Neural crest cell (in vitro differentiated cells): Measurements from ENCODE around the gene EDARADD. TPM values are rescaled to one million over a fixed set of nuclear protein-coding genes. Genes with fewer than 3 reads are reported as not detected.
A peak's percentile ranks its signal among the peaks of the same experiment; 100 is the strongest.

Experiments used
- DNase-seq: peaks from one replicate; pipeline ENCODE4 v3.0.0; 2021; ENCODE audit warnings: low read depth, mixed read lengths, low spot score
- H3K27ac Mint-ChIP-seq: one replicate; pipeline ENCODE4 v1.8.0; 2021; ENCODE audit warnings: mild to moderate bottlenecking, mixed read lengths; ENCODE audit not compliant: unreplicated experiment
- H3K27me3 Mint-ChIP-seq: 2 replicates; pipeline ENCODE4 v1.8.0; 2021; ENCODE audit warnings: low read depth, mild to moderate bottlenecking, mixed read lengths
- H3K36me3 Mint-ChIP-seq: 2 replicates; pipeline ENCODE4 v1.8.0; 2021; ENCODE audit warnings: low read depth, mild to moderate bottlenecking, mixed read lengths
- H3K4me1 Mint-ChIP-seq: 2 replicates; pipeline ENCODE4 v1.8.0; 2021; ENCODE audit warnings: mixed read lengths
- H3K4me3 Mint-ChIP-seq: one replicate; pipeline ENCODE4 v1.8.0; 2021; ENCODE audit warnings: mild to moderate bottlenecking, mixed read lengths
- H3K9me3 Mint-ChIP-seq: 2 replicates; pipeline ENCODE4 v1.8.0; 2021; ENCODE audit warnings: mixed read lengths
- CTCF ChIP-seq: fragments of 200-600 bp; sonication (generic); conservative IDR thresholded peaks from 2 replicates; pipeline ENCODE4 v1.5.0; 2021; ENCODE audit warnings: antibody characterized with exemption, mild to moderate bottlenecking
- total RNA-seq: library from RNA; stranded (reverse); gene quantifications from 2 replicates; pipeline ENCODE4 v1.2.1, GENCODE V29; 2021

EDARADD gene
- total RNA-seq, 1 donor from 2014 or later: 3.0 TPM

DNA sequence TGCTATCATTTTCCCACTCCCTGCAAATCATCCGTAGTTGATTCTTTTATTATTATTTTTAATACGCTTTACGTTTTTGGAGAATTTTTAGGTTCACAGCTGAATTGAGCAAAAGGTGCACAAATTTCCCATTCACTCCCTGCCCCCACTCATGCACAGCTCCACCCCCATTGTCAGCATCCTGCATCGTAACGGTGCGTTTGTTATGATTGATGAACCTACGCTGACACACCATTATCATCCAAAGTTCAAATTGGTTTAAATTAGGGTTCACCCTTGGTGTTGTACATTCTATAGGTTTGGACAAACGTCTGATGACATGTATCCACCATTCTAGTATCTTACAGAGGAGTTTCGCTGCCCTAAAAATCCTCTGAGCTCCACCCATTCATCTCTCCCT lies 44.5 kb downstream of the EDARADD start:
- H3K4me1 Mint-ChIP-seq: no peaks in the 10 kb centered on the region
- H3K9me3 Mint-ChIP-seq: peaks cover 3% of the 10 kb centered on the region
- no peak overlapping the region for H3K4me3 Mint-ChIP-seq
- TF ChIP-seq CTCF: no peak
- peaks cover 19% of the 10 kb centered on the region for H3K36me3 Mint-ChIP-seq
- H3K27me3 Mint-ChIP-seq: no peaks in the 10 kb centered on the region
- H3K27ac Mint-ChIP-seq: no peak overlapping the region
- no peak for DNase-seq

DNA sequence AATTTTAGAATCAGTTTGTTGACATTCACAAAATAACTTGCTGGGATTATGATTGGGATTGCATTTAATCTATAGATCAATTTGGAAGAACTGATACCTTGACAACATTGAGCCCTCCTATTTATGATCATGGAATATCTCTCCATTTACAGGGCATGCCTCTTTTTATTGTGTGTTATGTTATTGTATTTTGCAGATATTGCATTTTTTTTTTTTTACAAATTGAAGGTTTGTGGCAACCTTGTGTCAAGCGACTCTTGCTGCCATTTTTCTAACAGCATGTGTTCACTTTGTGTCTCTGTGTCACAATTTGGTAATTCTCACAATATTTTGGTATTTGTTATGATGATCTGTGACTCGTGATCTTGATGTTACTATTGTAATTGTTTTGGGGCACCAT lies 46.3 kb downstream of the EDARADD start:
- TF ChIP-seq CTCF: no peak
- no peak for DNase-seq
- Mint-ChIP-seq H3K9me3 (peaks cover 9% of the 10 kb centered on the region), H3K27ac (no peak overlapping the region), H3K36me3 (peaks cover 24% of the 10 kb centered on the region), H3K27me3 (no peaks in the 10 kb centered on the region), H3K4me1 (no peaks in the 10 kb centered on the region), H3K4me3 (no peak overlapping the region)

DNA sequence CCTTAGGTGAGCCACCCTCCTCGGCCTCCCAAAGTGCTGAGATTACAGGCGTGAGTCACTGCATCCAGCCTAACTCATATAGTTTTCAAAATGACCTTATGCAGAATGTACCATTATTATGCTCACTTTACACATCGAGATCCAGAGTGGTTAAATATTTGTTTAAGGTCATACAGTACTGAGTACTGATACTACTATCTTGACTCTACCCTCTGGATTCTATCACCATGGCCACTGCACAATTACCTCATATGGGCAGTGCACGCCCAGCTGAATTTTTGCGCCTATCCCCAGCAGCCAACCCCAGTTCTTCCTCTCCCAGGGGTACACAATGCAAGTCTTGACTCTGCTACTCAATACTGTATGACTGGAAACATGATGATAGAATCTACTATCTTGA lies 56.7 kb downstream of the EDARADD start:
- no peak for TF ChIP-seq CTCF
- Mint-ChIP-seq H3K4me3 (no peak overlapping the region), H3K4me1 (no peaks in the 10 kb centered on the region), H3K36me3 (no peaks in the 10 kb centered on the region), H3K27me3 (no peaks in the 10 kb centered on the region), H3K27ac (no peak overlapping the region), H3K9me3 (no peaks in the 10 kb centered on the region)
- no peak for DNase-seq

DNA sequence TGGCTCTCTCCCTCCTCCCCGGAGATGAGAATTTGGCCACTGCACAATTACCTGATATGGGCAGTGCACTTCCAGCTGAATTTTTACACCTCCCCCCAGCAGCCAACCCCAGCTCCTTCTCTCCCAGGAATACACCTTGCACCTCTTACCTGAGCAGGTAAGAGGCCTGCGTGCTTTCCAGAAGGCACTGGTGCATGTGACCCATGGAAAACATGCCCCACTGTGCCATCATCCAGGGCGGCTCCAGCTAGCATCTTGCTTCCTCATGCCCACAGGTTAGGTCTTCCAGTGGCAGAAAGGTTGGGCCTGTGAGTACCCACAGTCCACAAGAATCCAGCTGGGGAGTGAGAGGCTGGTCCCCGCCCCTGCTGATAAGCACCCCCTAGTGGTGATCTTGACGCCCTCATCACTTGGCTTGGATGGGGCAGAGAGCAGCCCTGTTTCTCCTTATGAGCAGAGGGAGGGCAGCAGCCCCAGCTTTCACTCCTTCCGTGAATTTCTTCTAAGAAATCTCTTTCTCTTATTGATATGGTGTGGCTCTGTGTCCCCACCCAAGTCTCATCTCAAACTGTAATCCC lies 57.8 kb downstream of the EDARADD start:
- Mint-ChIP-seq H3K36me3 (no peaks in the 10 kb centered on the region), H3K4me1 (no peaks in the 10 kb centered on the region), H3K27ac (no peak overlapping the region), H3K9me3 (no peaks in the 10 kb centered on the region), H3K4me3 (no peak overlapping the region), H3K27me3 (no peaks in the 10 kb centered on the region)
- DNase-seq: no peak
- peak; percentile 37 for TF ChIP-seq CTCF

GRCh38 chr1:236455243-236455642 lies 61.2 kb downstream of the EDARADD start:
- no peaks in the 10 kb centered on the region for H3K9me3 Mint-ChIP-seq

More at GRCh38 chr1:236455243-236455642, 61.2 kb downstream of the EDARADD start:
- H3K27me3 Mint-ChIP-seq: no peaks in the 10 kb centered on the region
- no peaks in the 10 kb centered on the region for H3K4me1 Mint-ChIP-seq
- H3K27ac Mint-ChIP-seq: no peak overlapping the region
- no peak for TF ChIP-seq CTCF
- H3K36me3 Mint-ChIP-seq: no peaks in the 10 kb centered on the region
- no peak overlapping the region for H3K4me3 Mint-ChIP-seq
- no peak for DNase-seq
